Endothelial cell of umbilical vein (primary cell): ENCODE results near the gene CYB5R2.

Experiments used
- CTCF ChIP-seq, 2 donors: IDR thresholded peaks; 1 replicate in 1 of 2; 2 replicates in 1 of 2; pipeline ENCODE4 v1.5.1; 2011; ENCODE audit warnings: low read length in 2 of 2, mild to moderate bottlenecking in 2 of 2, moderate library complexity in 2 of 2, control low read depth in 1 of 2, inconsistent platforms in 1 of 2, low read depth in 1 of 2; ENCODE audit not compliant: insufficient read depth in 1 of 2; ENCODE audit errors: extremely low read depth in 1 of 2
- EZH2 ChIP-seq: IDR thresholded peaks from 2 replicates; pipeline ENCODE4 v1.6.1; 2012; ENCODE audit warnings: borderline replicate concordance, low read depth, mild to moderate bottlenecking, moderate library complexity, low read length, inconsistent platforms; ENCODE audit not compliant: severe bottlenecking

DNA sequence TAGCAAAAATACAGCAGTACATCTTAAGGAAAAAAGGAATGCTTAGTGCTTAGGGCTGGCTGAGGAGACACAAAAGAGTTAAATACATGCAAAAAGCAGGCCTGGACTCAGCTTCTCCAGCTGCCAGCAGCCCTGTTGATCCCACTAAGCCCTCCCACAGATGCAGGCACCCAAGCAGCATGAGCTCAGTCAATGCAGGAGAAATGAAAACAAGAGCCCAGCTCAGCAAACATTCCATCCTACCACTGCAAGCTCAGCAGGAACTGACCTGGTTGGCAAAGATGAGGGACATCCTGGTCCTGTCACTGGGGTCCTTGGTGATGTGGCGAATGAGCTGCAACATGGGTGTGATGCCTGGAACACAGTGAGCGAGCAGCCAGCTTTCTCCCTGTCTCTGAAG is 5.8 kb downstream of the CYB5R2 start:
- no peak for TF ChIP-seq CTCF (IDR thresholded peaks at IDR 0.05; ENCODE audit: extremely low read depth in 1 of 2, insufficient read depth in 1 of 2, low read depth in 1 of 2, low read length in 2 of 2)
- no peak for TF ChIP-seq EZH2
